Measurements from ENCODE around the gene OR4C3. TPM values are rescaled to one million over a fixed set of nuclear protein-coding genes. Genes with fewer than 3 reads are reported as not detected.
"Not testable (repeated sequence)": the region's sequence is repeated elsewhere in the genome, so short reads cannot be mapped to it uniquely, and the experiment has no call there.

Gene OR4C3
- total RNA-seq (2012; rRNA removed), result not detected in 2 replicates

- not testable (repeated sequence) for H3K9me3 ChIP-seq (replicated peaks; ENCODE audit: low read length); H3K4me1 ChIP-seq (ENCODE audit: control insufficient read depth, insufficient read depth, low read length); H3K9ac ChIP-seq (ENCODE audit: low read depth, low read length); H3K4me2 ChIP-seq (ENCODE audit: low read length); H3K27me3 ChIP-seq (ENCODE audit: control insufficient read depth, insufficient read depth, low read length); H3K36me3 ChIP-seq (ENCODE audit: insufficient read depth, low read length); H3K4me3 ChIP-seq (ENCODE audit: low read length)
Measured at GRCh38 chr11:48324620-48325019, at the start of gene OR4C3. Gene OR4C3 (plus strand): TSS chr11:48324920. CDS start chr11:48325022, 102 bp downstream.

DNA sequence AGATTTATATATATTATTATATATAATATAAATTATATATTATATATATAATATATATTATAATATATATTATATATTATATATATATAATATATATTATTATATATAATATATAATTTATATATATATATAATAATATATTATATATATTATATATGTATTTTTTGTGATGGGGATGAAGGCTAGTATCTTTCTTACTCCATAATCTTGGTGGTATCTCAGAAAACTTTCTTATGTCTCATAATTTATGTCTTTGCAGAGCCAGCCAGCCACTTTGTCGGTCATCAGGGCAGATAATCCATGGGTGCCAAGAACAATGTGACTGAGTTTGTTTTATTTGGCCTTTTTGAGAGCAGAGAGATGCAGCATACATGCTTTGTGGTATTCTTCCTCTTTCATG, 18.8 kb upstream of the OR4C3 start, which contains the start of gene OR4S1:
OR4S1 (plus strand) TSS at position 301 of the 400 bp plus-strand sequence; CDS start at position 301, 0 bp downstream.
- H3K4me2 ChIP-seq (ENCODE audit: low read length), result no peak within 1 kb of the TSS
- no peaks in the 10 kb centered on the region for H3K27me3 ChIP-seq (ENCODE audit: control insufficient read depth, insufficient read depth, low read length)
- H3K36me3 ChIP-seq (ENCODE audit: insufficient read depth, low read length), result no peaks in the 10 kb centered on the region
- no peaks in the 10 kb centered on the region for H3K4me1 ChIP-seq (ENCODE audit: control insufficient read depth, insufficient read depth, low read length)
- no peak within 1 kb of the TSS for H3K4me3 ChIP-seq (ENCODE audit: low read length)
- no peak within 1 kb of the TSS for H3K9ac ChIP-seq (ENCODE audit: low read depth, low read length)
- no peaks in the 10 kb centered on the region for H3K9me3 ChIP-seq (replicated peaks; ENCODE audit: low read length)

- H3K27me3 ChIP-seq (ENCODE audit: control insufficient read depth, insufficient read depth, low read length), result no peaks in the 10 kb centered on the region
- H3K9ac ChIP-seq (ENCODE audit: low read depth, low read length), result no peak overlapping the region
- no peaks in the 10 kb centered on the region for H3K9me3 ChIP-seq (replicated peaks; ENCODE audit: low read length)
- H3K4me3 ChIP-seq (ENCODE audit: low read length), result no peak overlapping the region
- no peaks in the 10 kb centered on the region for H3K4me1 ChIP-seq (ENCODE audit: control insufficient read depth, insufficient read depth, low read length)
- no peaks in the 10 kb centered on the region for H3K36me3 ChIP-seq (ENCODE audit: insufficient read depth, low read length)
- no peak overlapping the region for H3K4me2 ChIP-seq (ENCODE audit: low read length)
Measured at GRCh38 chr11:48307760-48308386, 16.8 kb upstream of the OR4C3 start.

DNA sequence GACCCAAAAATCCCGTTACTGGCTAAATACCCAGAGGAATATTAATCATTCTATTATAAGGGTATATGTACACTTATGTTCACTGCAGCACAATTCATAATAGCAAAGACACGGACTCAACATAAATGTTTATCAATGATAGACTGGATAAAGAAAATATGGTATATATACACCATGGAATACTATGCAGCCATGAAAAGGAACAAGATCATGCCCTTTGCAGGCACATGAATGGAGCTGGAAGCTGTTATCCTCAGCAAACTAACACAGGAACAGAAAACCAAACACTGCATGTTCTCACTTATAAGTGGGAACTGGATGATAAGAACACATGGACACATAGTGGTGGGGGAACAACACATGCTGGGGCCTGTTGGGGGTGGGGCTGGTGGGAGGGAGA, 11.1 kb upstream of the OR4C3 start:
- H3K27me3 ChIP-seq (ENCODE audit: control insufficient read depth, insufficient read depth, low read length); H3K9ac ChIP-seq (ENCODE audit: low read depth, low read length); H3K4me1 ChIP-seq (ENCODE audit: control insufficient read depth, insufficient read depth, low read length); H3K36me3 ChIP-seq (ENCODE audit: insufficient read depth, low read length); H3K9me3 ChIP-seq (replicated peaks; ENCODE audit: low read length); H3K4me2 ChIP-seq (ENCODE audit: low read length); H3K4me3 ChIP-seq (ENCODE audit: low read length): not testable (repeated sequence)

- not testable (repeated sequence) for H3K4me3 ChIP-seq (ENCODE audit: low read length); H3K36me3 ChIP-seq (ENCODE audit: insufficient read depth, low read length); H3K4me2 ChIP-seq (ENCODE audit: low read length); H3K9ac ChIP-seq (ENCODE audit: low read depth, low read length); H3K9me3 ChIP-seq (replicated peaks; ENCODE audit: low read length); H3K27me3 ChIP-seq (ENCODE audit: control insufficient read depth, insufficient read depth, low read length); H3K4me1 ChIP-seq (ENCODE audit: control insufficient read depth, insufficient read depth, low read length)
Measured at GRCh38 chr11:48319813-48320212, 4.9 kb upstream of the OR4C3 start.

- no peaks in the 10 kb centered on the region for H3K9me3 ChIP-seq (replicated peaks; ENCODE audit: low read length)
- H3K9ac ChIP-seq (ENCODE audit: low read depth, low read length), result no peak overlapping the region
- H3K36me3 ChIP-seq (ENCODE audit: insufficient read depth, low read length), result no peaks in the 10 kb centered on the region
- H3K27me3 ChIP-seq (ENCODE audit: control insufficient read depth, insufficient read depth, low read length), result no peaks in the 10 kb centered on the region
- H3K4me3 ChIP-seq (ENCODE audit: low read length), result no peak overlapping the region
- no peak overlapping the region for H3K4me2 ChIP-seq (ENCODE audit: low read length)
- no peaks in the 10 kb centered on the region for H3K4me1 ChIP-seq (ENCODE audit: control insufficient read depth, insufficient read depth, low read length)
Measured at GRCh38 chr11:48341466-48341865, 16.7 kb downstream of the OR4C3 start.

- H3K4me1 ChIP-seq (ENCODE audit: control insufficient read depth, insufficient read depth, low read length); H3K4me3 ChIP-seq (ENCODE audit: low read length); H3K27me3 ChIP-seq (ENCODE audit: control insufficient read depth, insufficient read depth, low read length); H3K9ac ChIP-seq (ENCODE audit: low read depth, low read length); H3K36me3 ChIP-seq (ENCODE audit: insufficient read depth, low read length); H3K4me2 ChIP-seq (ENCODE audit: low read length); H3K9me3 ChIP-seq (replicated peaks; ENCODE audit: low read length): not testable (repeated sequence)
Measured at GRCh38 chr11:48342505-48342904, 17.8 kb downstream of the OR4C3 start.

- not testable (repeated sequence) for H3K4me3 ChIP-seq (ENCODE audit: low read length); H3K4me1 ChIP-seq (ENCODE audit: control insufficient read depth, insufficient read depth, low read length); H3K9ac ChIP-seq (ENCODE audit: low read depth, low read length); H3K36me3 ChIP-seq (ENCODE audit: insufficient read depth, low read length); H3K4me2 ChIP-seq (ENCODE audit: low read length); H3K9me3 ChIP-seq (replicated peaks; ENCODE audit: low read length); H3K27me3 ChIP-seq (ENCODE audit: control insufficient read depth, insufficient read depth, low read length)
Measured at GRCh38 chr11:48346286-48346685, 21.6 kb downstream of the OR4C3 start.

DNA sequence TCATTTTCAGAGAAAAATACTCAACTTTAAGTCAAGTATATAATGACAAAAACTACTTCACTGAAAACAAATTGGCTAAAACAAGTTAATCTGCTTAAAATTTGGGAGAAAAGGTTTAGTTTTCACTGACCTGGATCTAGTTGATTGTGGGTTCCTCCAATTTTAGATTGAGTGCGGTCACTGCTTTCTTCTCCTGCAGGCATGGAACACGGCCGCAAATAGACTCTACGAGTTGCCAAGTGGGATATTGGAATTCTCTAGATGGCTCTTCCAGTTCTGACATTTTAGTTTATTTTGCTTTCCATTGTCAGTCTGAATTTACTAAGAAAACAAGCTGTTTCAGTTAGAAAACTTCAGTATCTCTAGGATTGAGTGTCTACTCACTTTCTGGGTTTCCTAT, 29.3 kb downstream of the OR4C3 start:
- no peaks in the 10 kb centered on the region for H3K36me3 ChIP-seq (ENCODE audit: insufficient read depth, low read length)
- no peak overlapping the region for H3K4me2 ChIP-seq (ENCODE audit: low read length)
- no peak overlapping the region for H3K4me3 ChIP-seq (ENCODE audit: low read length)
- no peaks in the 10 kb centered on the region for H3K4me1 ChIP-seq (ENCODE audit: control insufficient read depth, insufficient read depth, low read length)
- no peaks in the 10 kb centered on the region for H3K27me3 ChIP-seq (ENCODE audit: control insufficient read depth, insufficient read depth, low read length)
- H3K9ac ChIP-seq (ENCODE audit: low read depth, low read length), result no peak overlapping the region
- H3K9me3 ChIP-seq (replicated peaks; ENCODE audit: low read length), result no peaks in the 10 kb centered on the region

DNA sequence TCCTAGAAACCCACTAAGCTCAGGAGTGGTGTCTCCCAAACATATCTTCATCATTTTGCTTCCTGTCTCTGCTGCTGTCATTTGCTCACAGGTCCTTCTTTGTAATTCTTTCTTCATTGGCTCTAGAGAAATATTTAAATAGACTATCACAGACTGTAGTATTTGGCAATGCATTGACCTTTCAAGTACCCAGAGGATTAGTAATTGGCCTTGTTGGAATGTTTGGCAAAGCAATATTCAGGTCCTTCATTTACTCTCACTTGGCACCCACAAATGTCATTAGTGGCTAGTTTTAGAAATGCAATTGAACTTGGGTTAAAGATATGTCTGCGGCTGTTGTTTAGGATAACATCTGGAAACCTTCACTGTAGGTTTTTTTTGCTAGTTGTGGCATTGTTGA, 30.0 kb downstream of the OR4C3 start:
- Histone ChIP-seq H3K4me3 (ENCODE audit: low read length) (no peak overlapping the region), H3K4me1 (ENCODE audit: control insufficient read depth, insufficient read depth, low read length) (no peaks in the 10 kb centered on the region), H3K9ac (ENCODE audit: low read depth, low read length) (no peak overlapping the region), H3K27me3 (ENCODE audit: control insufficient read depth, insufficient read depth, low read length) (no peaks in the 10 kb centered on the region), H3K9me3 (replicated peaks; ENCODE audit: low read length) (no peaks in the 10 kb centered on the region), H3K36me3 (ENCODE audit: insufficient read depth, low read length) (no peaks in the 10 kb centered on the region), H3K4me2 (ENCODE audit: low read length) (no peak overlapping the region)

GRCh38 chr11:48361289-48361688, 36.6 kb downstream of the OR4C3 start:
- not testable (repeated sequence) for H3K4me2 ChIP-seq (ENCODE audit: low read length); H3K9me3 ChIP-seq (replicated peaks; ENCODE audit: low read length); H3K36me3 ChIP-seq (ENCODE audit: insufficient read depth, low read length); H3K27me3 ChIP-seq (ENCODE audit: control insufficient read depth, insufficient read depth, low read length); H3K4me3 ChIP-seq (ENCODE audit: low read length); H3K4me1 ChIP-seq (ENCODE audit: control insufficient read depth, insufficient read depth, low read length); H3K9ac ChIP-seq (ENCODE audit: low read depth, low read length)

GRCh38 chr11:48366365-48366764, 41.6 kb downstream of the OR4C3 start, which contains the start of gene OR4C5:
Gene OR4C5 (minus strand): TSS chr11:48366465. CDS start chr11:48366465, 0 bp downstream.
- Histone ChIP-seq H3K4me3 (ENCODE audit: low read length) (no peak within 1 kb of the TSS), H3K9me3 (replicated peaks; ENCODE audit: low read length) (no peaks in the 10 kb centered on the region), H3K4me1 (ENCODE audit: control insufficient read depth, insufficient read depth, low read length) (no peaks in the 10 kb centered on the region), H3K9ac (ENCODE audit: low read depth, low read length) (no peak within 1 kb of the TSS), H3K27me3 (ENCODE audit: control insufficient read depth, insufficient read depth, low read length) (no peaks in the 10 kb centered on the region), H3K36me3 (ENCODE audit: insufficient read depth, low read length) (no peaks in the 10 kb centered on the region), H3K4me2 (ENCODE audit: low read length) (no peak within 1 kb of the TSS)
